Spinal cord (tissue), 10 donors: ENCODE results near the gene EFS. TPM values are rescaled to one million over a fixed set of nuclear protein-coding genes. Genes with fewer than 3 reads are reported as not detected.
"Not testable (repeated sequence)": the region's sequence is repeated elsewhere in the genome, so short reads cannot be mapped to it uniquely, and the experiment has no call there.

ENCODE experiments used
- DNase-seq, 6 donors: peaks; one replicate each; pipeline versions ENCODE4 v3.0.0 to v3.0.0-alpha.2; 2013 to 2015; ENCODE audit warnings: low spot score in 6 of 6, low read depth in 4 of 6
- H3K27ac ChIP-seq: one replicate; pipeline ENCODE4 v1.5.1; 2013; ENCODE audit warnings: low read depth, low read length, control low read depth
- H3K27me3 ChIP-seq: one replicate; pipeline ENCODE4 v1.6.1; 2013; ENCODE audit warnings: low read length; ENCODE audit not compliant: control insufficient read depth, insufficient read depth
- H3K36me3 ChIP-seq: one replicate; pipeline ENCODE4 v1.6.1; 2013; ENCODE audit warnings: low read length; ENCODE audit not compliant: control insufficient read depth, insufficient read depth
- H3K4me1 ChIP-seq: one replicate; pipeline ENCODE4 v1.6.1; 2013; ENCODE audit warnings: low read length; ENCODE audit not compliant: control insufficient read depth, insufficient read depth
- H3K4me3 ChIP-seq: one replicate; pipeline ENCODE4 v1.5.1; 2013; ENCODE audit warnings: low read depth, low read length, control low read depth
- H3K9me3 ChIP-seq: one replicate; pipeline ENCODE4 v1.6.1; 2013; ENCODE audit warnings: low read length; ENCODE audit not compliant: control insufficient read depth, insufficient read depth
- WGBS: methylation state at CpG from one replicate; pipeline ENCODE4 v1.1.5; 2013; ENCODE audit warnings: missing lambda C conversion rate; ENCODE audit not compliant: insufficient coverage; 5-methylcytosine and 5-hydroxymethylcytosine counted together
- polyA plus RNA-seq, 2 donors: library from polyadenylated mRNA; unstranded; fragments of 120-200 nt; gene quantifications; one replicate each; pipeline ENCODE4 v1.2.1, GENCODE V29; 2013; ENCODE audit not compliant: insufficient read length in 2 of 2
- total RNA-seq, 2 donors: library from RNA; depleted of rRNA in 1 of 2; stranded (reverse); fragments of 120-200 nt in 1 of 2; fragments of >200 nt in 1 of 2; gene quantifications; one replicate each; pipeline versions ENCODE4 v1.2.3 to v1.2.4, GENCODE V29; 2013 to 2014
- donor health status: healthy.

EFS gene
- total and polyA plus RNA-seq, 4 donors: 11.1 to 45.6 (median 34.6) TPM

GRCh38 chr14:23345987-23346692 lies 18.8 kb downstream of the EFS start:
- peaks cover 33% of the 10 kb centered on the region for H3K36me3 ChIP-seq
- no peak overlapping the region for H3K27ac ChIP-seq
- H3K4me3 ChIP-seq: no peak overlapping the region
- H3K27me3 ChIP-seq: no peaks in the 10 kb centered on the region
- no peak for DNase-seq
- 47% methylated on average over 11 of the region's 13 CpGs for WGBS
- no peaks in the 10 kb centered on the region for H3K9me3 ChIP-seq
- peaks cover 21% of the 10 kb centered on the region for H3K4me1 ChIP-seq

GRCh38 chr14:23344481-23344880 lies 20.5 kb downstream of the EFS start:
- Histone ChIP-seq H3K27ac (no peak overlapping the region), H3K36me3 (peaks cover 33% of the 10 kb centered on the region), H3K27me3 (no peaks in the 10 kb centered on the region), H3K4me3 (no peak overlapping the region), H3K9me3 (no peaks in the 10 kb centered on the region), H3K4me1 (peaks cover 21% of the 10 kb centered on the region)
- WGBS: 72% methylated on average over 2 of the region's 3 CpGs
- DNase-seq: peak in 1 of 6 donors; percentile 24

- DNase-seq: no peak
- Histone ChIP-seq H3K4me1 (no peaks in the 10 kb centered on the region), H3K27me3 (no peaks in the 10 kb centered on the region), H3K36me3 (no peaks in the 10 kb centered on the region), H3K4me3 (no peak overlapping the region), H3K9me3 (no peaks in the 10 kb centered on the region), H3K27ac (no peak overlapping the region)
- no CpG with 5 or more reads among the region's 1 CpG for WGBS
These were observed 25.3 kb downstream of the EFS start for GRCh38 chr14:23339506-23340268.

GRCh38 chr14:23335623-23336022 lies 29.3 kb downstream of the EFS start:
- no peak overlapping the region for H3K27ac ChIP-seq
- H3K27me3 ChIP-seq: no peaks in the 10 kb centered on the region
- H3K4me1 ChIP-seq: no peaks in the 10 kb centered on the region
- WGBS: 89% methylated on average over 2 of the region's 5 CpGs
- H3K4me3 ChIP-seq: no peak overlapping the region
- DNase-seq: no peak
- no peaks in the 10 kb centered on the region for H3K9me3 ChIP-seq
- no peaks in the 10 kb centered on the region for H3K36me3 ChIP-seq

DNA sequence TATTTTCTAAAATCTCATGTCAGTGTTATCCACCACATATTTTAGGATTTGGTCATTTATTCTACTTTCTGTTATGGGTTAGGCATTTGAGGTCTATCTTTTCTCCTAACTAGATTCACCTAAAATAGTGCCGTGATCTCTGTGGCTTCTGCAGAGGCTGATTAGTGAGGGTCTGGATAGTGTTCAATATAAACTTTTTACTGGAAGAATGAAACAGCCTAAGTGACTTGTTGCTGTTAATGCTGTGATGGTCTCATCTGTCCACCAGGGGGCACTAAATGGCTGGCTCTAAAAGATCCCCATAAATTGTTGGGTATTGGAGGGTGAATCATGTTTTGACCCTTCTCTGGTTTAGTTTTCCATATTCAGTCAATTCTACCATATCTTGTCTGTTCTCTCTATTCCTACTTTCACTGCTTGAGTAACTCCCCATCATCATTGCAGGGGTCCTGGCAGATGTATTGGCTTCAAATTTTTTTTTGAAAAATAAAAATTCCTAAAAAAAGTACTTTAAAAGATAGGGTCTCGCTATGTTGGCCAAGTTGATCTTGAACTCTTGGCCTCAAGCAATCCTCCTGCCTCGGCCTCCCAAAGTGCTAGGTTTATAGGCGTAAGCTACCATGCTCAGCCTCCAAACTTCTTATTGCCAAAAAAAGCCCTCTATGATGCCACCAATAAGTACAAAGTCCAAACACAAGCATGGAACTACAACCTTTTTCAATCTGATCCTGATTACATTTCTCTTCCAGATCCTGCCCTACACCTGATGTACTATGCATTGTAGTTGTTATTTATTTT lies 36.8 kb downstream of the EFS start:
- Histone ChIP-seq H3K4me3 (no peak overlapping the region), H3K27me3 (no peaks in the 10 kb centered on the region), H3K4me1 (peaks cover 7% of the 10 kb centered on the region), H3K9me3 (no peaks in the 10 kb centered on the region), H3K36me3 (peaks cover 26% of the 10 kb centered on the region), H3K27ac (no peak overlapping the region)
- DNase-seq: peak in 5 of 6 donors; percentile 64 to 95 (median 78)
- 55% methylated on average over 3 of the region's 4 CpGs for WGBS

DNA sequence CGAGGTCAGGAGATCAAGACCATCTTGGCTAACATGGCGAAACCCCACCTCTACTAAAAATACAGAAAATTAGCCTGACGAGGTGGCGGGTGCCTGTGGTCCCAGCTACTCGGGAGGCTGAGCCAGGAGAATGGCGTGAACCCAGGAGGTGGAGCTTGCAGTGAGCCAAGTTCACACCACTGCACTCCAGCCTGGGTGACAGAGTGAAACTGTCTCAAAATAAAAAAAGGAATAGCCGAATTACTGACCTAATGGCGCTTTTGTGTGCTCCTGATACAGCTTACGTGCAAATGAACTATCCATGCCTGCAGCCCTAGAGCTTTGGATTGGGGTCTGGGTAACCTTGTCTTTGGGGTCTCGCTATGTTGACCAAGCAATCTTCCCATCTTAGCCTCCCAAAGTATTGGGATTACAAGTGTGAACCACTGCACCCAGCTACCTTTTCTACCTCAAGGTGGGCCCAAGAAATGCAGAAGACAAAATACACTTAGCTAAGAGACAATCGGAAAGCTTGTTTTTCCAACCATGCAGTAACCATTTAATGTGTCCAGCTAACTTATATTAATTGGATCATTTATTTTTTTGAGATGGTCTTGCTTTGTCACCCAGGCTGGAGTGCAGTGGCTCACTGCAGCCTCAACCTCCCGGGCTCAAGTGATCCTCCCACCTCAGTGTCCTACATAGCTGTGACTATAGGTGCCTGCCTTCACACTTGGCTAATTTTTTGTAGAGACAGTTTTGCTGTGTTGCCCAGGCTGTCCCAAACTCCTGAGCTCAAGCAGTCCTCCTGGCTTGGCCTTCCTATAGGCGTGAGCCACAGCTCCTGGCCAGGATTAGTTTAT lies 38.3 kb downstream of the EFS start:
- peaks cover 30% of the 10 kb centered on the region for H3K36me3 ChIP-seq
- no peak overlapping the region for H3K27ac ChIP-seq
- no peak overlapping the region for H3K4me3 ChIP-seq
- peaks cover 12% of the 10 kb centered on the region for H3K4me1 ChIP-seq
- WGBS: 78% methylated on average over 6 of the region's 13 CpGs
- no peaks in the 10 kb centered on the region for H3K9me3 ChIP-seq
- H3K27me3 ChIP-seq: no peaks in the 10 kb centered on the region
- DNase-seq: no peak

DNA sequence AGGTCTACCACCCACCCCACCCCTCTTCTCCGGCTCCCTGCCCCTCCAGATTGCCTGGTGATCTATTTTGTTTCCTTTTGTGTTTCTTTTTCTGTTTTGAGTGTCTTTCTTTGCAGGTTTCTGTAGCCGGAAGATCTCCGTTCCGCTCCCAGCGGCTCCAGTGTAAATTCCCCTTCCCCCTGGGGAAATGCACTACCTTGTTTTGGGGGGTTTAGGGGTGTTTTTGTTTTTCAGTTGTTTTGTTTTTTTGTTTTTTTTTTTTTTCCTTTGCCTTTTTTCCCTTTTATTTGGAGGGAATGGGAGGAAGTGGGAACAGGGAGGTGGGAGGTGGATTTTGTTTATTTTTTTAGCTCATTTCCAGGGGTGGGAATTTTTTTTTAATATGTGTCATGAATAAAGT lies 39.2 kb downstream of the EFS start:
- peaks cover 30% of the 10 kb centered on the region for H3K36me3 ChIP-seq
- not testable (repeated sequence) for H3K27me3 ChIP-seq, H3K27ac ChIP-seq, H3K4me3 ChIP-seq, H3K9me3 ChIP-seq, DNase-seq
- no CpG with 5 or more reads among the region's 5 CpGs for WGBS
- H3K4me1 ChIP-seq: peaks cover 13% of the 10 kb centered on the region

DNA sequence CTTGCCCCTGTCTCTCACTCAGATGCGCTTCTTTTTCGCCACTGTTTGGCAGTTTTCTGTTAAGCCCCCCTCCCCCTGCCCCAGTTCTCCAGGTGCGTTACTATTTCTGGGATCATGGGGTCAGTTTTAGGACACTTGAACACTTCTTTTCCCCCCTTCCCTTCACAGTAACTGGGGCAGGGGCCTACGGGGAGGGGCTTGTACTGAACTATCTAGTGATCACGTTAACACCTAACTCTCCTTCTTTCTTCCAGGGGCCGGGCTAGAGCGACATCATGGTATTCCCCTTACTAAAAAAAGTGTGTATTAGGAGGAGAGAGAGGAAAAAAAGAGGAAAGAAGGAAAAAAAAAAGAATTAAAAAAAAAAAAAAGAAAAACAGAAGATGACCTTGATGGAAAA lies 40.0 kb downstream of the EFS start:
- 71% methylated on average over 1 of the region's 7 CpGs for WGBS
- Histone ChIP-seq H3K27ac (no peak overlapping the region), H3K9me3 (no peaks in the 10 kb centered on the region), H3K4me1 (peaks cover 21% of the 10 kb centered on the region), H3K27me3 (no peaks in the 10 kb centered on the region), H3K4me3 (no peak overlapping the region), H3K36me3 (peaks cover 30% of the 10 kb centered on the region)
- DNase-seq: no peak

DNA sequence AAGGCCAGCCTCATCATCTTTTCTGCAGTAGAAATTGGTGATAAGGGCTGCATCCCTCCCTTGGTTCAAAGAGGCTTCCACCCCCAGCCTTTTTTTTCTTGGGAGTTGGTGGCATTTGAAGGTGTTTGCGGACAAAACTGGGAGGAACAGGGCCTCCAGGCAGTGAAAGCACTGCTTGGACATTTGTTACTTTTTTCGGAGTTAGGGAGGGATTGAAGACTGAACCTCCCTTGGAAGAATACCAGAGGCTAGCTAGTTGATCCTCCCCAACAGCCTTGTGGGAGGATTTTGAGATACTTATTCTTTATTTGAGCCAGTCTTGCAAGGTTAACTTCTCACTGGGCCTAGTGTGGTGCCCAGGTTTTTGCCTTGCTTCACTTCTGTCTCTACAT lies 40.5 kb downstream of the EFS start:
- Histone ChIP-seq H3K27me3 (no peaks in the 10 kb centered on the region), H3K4me1 (peaks cover 22% of the 10 kb centered on the region), H3K27ac (no peak overlapping the region), H3K4me3 (no peak overlapping the region), H3K9me3 (no peaks in the 10 kb centered on the region), H3K36me3 (peaks cover 30% of the 10 kb centered on the region)
- no peak for DNase-seq
- WGBS: no CpG with 5 or more reads among the region's 2 CpGs
